ENCODE measurements around the gene ABCB8.

ABCB8 gene

DNA sequence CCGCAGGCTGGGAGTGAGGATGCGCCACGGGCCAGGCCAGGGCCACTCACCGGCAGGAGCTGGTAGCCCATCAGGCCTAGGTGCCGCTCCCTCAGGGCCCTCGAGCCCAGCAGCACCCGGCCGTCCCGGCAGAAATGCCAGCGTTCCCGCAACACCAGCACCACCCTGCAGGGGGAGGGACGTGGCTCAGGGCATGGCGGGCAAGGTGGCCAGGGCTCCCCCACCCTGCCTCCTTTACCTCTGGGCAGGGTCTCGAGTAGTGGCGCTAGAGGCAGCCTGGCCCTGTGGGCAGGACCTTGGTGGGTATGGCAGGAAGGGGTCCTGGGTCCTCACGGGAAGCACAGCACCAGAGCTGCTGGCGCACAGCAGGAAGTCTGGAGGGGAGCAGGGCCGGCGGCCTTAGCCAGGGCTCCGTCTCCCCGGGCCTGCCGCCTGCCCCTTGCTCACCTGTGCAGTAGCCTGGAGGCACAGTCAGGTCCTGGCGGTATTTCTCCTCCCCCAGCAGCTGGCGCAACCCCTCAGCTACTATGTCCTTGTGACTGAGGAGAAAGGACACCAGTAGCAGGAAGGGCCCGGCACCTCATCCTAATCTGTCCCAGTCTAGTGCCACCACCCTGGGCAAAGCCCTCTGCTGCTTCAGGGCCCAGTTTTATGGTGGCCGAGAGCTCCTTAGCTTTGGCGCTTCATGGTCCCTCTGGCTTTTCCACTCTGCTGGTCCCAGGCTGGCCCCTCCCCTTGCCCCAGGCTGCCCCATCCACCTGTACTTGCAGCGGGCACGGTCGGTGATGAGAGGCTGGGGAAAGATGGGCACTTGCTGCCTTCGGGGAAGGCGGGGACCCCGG is 48.8 kb downstream of the ABCB8 start:
- DNase-seq, result no peak

- no peak for DNase-seq
These were observed 49.5 kb downstream of the ABCB8 start for GRCh38 chr7:151077705-151078232.

DNA sequence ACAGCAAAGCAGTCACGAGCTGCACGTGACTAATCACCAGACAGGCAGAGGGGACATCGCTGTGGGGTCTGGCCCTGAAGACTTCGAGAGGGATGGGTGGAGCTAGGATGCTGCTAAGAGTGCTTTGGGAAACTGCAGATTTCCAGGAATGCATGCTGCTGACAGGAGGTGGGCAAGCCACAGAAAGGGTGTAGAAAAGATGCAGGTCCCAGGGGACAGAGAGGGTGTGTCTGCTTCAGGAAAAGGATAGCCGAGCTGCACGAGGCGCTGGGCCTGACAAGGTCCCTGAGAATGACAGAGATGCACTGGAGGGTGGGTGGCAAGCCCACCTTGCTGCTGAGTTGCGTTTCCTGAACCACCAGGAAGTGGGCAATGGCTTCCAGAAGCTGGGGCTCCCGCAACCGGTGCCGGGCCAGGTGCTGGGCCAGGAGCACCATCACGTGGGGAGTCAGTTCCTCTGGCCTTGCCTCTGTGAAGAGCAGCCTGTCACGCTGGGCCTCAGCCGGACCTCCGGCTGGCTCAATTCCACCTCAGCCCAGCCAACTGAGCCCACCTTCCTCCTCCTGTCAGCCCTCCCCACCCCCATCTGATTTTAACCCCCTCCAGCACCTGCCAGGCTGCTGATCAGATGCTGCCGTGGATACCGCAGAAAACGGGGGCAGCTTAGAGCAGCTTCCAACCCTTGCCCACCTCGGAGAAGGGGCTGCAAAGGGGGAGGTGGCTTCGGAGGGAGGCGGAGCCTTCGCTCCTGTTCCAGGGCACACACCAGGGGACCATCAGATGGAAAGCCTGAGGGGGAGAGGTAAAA is 50.2 kb downstream of the ABCB8 start:
- no peak for DNase-seq

DNA sequence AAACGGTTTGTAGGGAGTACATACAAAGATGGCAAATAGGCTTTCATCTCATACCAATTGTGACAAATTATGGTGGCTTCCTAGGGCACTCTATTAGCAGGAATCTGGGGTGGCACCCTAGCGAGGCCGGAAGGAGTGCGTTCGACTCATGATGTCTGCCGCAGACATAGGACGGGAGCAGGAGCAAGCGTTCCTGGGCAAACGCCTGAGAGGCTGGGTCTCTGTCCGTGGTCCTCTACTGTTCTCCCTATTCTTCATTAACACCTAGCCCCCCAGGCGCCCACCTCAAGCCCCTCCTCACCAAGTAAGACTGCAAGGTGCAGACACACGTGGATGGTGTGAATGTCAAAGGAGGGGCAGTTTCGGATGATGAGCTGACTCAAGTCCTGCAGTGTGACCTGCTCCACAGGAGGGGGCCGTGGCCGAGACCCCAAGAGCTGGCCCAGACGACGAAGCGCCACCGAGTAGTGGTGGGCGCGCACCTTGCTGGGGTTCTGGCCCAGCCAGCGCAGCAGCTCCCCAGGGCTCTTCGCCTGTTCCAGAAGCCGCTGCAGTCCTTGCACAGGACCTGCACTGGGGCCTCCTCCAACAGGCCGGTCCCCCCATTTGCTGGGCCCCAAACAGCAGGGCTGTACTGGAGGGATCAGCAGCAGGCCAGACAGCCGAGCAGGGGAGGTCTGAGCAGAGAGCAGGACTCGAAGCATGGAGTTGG is 51.1 kb downstream of the ABCB8 start:
- DNase-seq, result no peak

DNA sequence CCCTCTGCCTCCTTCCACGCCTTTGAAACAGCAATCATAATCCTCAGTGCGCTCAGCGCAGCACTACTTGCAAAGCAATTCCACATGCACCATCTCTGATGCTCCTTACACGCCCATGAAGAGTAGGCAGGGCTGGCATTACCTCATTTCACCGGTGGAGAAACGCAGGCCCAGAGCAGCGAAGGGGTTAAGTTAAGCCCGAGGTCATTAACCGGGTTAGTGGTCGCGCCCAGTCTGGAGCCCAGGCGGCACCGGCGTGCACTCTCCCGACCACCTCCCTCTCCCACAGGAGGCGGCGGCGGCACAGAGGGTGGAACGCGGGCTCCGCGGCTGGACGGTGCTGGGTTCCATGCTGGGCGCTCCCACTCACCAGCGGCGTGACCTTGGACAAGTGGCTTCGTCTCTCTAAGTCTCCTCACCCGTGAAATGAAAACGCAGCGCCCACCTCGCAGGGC is 51.8 kb downstream of the ABCB8 start:
- DNase-seq, result no peak

DNA sequence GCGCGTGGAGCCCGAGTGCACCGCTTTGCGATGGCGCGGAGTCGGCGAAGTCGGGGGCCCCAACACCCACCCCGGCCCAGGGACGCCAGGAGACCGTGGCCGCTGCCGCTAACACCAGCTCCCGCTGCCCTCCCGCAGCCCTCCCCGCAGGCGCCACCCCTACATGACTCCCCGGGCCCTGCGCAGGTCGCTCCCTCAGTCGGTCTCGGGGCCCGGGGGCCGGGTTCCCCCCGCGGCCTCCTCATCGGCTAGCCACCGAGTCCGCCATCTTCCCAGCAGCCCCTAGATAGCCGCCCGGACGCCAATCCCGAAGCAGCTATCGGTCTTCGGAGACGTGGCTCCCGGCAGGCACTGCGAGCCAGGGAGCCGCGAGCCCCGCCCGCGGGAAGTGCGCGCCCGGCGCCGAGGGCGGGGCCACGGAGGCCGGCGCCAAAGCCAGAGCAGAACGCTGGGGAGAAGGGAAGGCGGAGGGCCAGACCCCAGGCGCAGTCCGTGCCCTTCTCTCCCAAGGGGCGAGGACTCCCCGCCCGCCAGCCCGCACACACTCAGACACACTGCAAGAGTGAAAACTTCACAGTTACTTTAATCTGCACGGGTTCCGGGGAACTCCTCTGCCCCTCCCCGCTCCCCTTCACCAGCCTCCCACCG is 52.4 kb downstream of the ABCB8 start, which contains the start of gene FASTK:
FASTK (minus strand) TSS at position 288 of the 648 bp plus-strand sequence; CDS start at position 245, 43 bp downstream.
- DNase-seq, result peak; percentile 59 to 63

GRCh38 chr7:151081170-151082101 is 53.2 kb downstream of the ABCB8 start:
- DNase-seq, result no peak

DNA sequence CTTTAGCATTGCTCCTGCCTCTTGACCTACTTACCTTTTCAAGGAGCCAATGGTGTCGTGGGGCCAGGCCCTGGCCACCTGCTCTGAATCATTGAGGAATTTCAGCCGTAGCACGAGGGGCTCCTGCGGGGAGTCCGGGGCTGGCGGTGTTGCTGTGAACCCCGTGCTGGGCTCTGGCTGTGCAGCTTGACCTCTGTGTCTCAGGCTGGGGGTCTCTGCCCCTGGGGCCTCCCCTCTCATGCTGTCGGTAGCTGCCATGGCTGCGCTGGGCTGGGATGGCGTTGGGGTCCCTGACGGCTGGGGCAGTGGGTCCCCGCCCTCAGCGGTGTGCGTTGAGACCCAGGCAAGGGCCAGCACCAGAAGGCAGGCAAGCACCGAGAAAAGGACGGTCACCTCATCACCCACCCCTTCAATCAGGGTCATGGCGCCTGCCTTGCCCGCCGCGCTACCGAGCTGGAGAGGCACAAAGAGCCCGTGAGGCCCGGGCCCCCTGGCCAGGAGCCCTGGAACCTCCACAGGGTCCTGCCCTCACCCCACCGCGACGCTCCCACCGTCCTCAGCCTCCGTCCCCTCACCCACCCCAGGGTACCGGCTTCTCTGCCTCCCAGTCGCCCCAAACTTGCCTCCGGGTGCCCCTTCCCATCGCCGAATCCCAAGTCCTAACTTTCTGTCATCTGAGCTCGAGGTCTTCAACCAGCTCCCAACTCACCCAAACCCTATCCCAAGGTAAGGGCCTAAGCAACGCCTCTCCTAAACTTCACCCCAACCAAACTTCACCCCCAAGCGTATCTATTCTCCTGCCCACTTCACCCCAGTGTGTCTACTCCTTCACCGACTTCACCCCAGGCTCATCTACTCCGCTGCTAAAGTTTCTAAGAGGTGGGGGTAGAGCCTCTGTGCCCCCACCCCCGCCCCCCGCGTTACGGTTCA is 54.2 kb downstream of the ABCB8 start:
- no peak for DNase-seq

GRCh38 chr7:151083071-151083823 is 55.0 kb downstream of the ABCB8 start, which contains the start of gene TMUB1:
TMUB1 (minus strand) TSS chr7:151083493; CDS start chr7:151082563, 930 bp downstream.
- DNase-seq, result peak in 1 of 2 donors; percentile 63

GRCh38 chr7:151083824-151084160 is 55.5 kb downstream of the ABCB8 start:
- DNase-seq, result no peak

DNA sequence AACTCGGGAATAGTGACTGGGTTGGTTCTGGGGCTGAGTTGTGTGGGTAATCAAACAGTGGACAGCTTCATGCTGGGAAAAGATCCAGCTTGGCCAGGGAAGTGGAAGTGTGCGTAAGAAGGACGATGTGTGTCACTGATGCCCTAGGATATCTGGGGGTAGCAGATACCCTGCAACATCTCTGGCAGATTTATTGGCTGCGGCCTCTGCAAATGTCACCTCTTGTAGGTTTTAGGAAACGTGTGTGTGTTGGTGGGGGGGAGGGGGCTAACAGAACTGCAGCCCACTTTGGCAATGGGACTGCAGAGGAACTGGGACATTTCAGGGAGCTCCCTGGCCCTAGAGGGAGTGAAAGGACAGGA is 57.1 kb downstream of the ABCB8 start:
- DNase-seq, result no peak

DNA sequence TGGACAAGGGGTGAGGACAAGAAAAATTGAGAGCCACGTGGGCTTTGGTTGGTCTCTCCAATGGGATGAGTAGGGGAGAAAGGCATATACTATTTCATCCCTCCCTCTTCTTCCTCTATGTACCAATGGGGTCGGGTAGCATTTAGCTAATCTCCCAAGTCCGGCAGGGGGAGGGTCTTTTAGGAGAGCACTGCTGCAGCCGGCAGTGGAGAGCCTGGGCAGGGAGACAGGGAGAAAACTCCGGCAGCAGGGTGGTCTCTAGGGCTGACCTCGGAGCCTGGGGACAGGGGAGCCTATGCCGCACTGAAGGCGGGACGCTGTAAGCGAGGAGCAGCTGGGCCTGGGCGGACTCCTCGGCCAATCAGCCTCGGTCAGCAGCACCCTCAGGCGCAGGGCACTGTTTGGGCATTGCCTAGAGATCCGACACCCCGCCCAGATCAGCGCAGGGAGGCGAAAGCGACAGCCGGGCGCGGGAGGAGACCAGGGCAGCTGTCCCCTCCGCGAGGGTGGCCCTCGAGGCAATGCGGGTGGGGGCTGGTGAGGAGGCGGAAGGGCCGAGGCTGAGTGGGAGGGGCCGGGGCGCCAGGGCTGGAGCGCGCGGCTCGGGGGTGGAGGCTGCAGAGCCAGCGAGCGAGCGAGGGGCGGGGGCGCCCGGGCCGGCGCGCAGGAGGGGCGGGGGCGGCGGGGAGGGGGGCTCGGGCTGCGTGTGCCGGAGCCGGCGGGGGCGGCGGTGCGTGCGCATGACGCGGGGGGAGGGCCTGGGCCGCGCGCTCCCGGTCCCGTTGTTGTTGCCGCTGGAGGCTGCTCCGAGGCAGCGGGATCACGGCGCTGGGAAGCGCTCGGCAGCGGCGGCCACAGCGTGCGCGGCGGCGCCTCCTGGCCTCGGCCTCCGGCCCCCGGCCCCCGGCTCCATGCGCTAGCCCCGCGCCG is 57.7 kb downstream of the ABCB8 start, which contains the start of gene AGAP3:
AGAP3 (plus strand) TSS at position 785 of the 930 bp plus-strand sequence. CDS start 267 bp downstream, outside the sequence.
- peak in 1 of 2 donors; percentile 49 for DNase-seq

GRCh38 chr7:151086802-151087244 is 58.6 kb downstream of the ABCB8 start:
- no peak for DNase-seq

DNA sequence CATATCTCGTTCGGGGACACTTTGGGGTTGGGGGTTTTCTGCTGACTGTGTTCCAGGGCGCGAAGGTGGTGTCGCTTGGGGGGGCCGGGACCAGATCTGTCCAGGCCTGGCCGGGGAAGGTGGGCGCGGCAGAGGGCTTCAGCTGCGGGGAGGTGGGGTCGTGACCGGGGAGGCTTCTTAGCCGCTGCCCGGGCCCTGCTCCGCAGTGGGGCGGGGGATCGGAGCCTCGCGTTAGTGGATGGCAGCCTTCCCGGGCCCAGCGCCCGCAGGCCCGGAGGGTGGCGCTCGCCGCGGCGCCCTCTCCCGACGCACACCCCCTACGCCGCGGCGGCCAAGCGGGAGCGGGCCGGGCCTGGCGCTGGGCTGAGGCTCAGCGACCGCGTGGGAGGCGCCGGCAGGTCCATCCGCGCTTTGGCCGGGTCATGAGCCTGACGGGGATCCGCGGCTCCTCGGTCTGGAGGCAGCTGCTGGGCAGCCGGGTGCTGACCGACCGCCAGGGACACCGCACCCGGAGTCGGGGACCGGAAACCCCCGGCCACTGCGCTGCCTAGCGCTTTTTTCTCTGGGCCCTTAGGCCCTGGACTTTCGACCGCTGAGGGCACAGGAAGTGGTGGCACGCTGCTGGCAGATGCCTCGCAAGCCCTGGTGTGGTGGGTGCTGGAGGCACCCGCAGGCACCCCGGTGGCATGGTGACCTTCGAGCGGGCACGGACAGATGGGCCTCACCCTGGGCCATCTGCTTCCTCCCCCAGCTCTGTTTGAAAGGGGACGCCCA is 59.2 kb downstream of the ABCB8 start:
- peak in 1 of 2 donors; percentile 42 for DNase-seq

- DNase-seq, result peak in 1 of 2 donors; percentile 67
These were observed 60.0 kb downstream of the ABCB8 start for GRCh38 chr7:151088019-151088855.
